GM18868 (cell line): ENCODE measurements around the gene FCF1.
"Not testable (repeated sequence)": the region's sequence is repeated elsewhere in the genome, so short reads cannot be mapped to it uniquely, and the experiment has no call there.

Experiments used
- ATAC-seq: cut with Tn5 transposase; IDR thresholded peaks from one replicate; pipeline ENCODE4 v1.9.1; 2021; ENCODE audit warnings: mild to moderate bottlenecking, moderate library complexity; ENCODE audit not compliant: unreplicated experiment

The FCF1 gene

GRCh38 chr14:74697976-74698375 lies 15.0 kb upstream of the FCF1 start:
- no peak for ATAC-seq

- no peak for ATAC-seq
Observed at GRCh38 chr14:74698465-74698864, 14.5 kb upstream of the FCF1 start.

DNA sequence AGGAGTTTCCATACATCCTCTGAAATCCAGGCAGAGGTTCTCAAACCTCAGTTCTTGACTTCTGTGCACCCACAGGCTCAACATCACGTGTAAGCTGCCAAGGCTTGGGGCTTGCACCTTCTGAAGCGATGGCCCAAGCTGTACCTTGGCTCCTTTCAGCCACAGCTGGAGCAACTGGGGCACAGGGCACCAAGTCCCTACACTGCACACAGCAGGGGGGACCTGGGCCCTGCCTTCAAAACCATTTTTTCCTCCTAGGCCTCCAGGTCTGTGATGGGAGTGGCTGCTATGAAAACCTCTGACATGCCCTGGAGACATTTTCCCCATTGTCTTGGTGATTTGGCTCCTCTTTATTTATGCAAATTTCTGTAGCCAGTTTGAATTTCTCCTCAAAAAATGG lies 10.7 kb upstream of the FCF1 start:
- no peak for ATAC-seq

DNA sequence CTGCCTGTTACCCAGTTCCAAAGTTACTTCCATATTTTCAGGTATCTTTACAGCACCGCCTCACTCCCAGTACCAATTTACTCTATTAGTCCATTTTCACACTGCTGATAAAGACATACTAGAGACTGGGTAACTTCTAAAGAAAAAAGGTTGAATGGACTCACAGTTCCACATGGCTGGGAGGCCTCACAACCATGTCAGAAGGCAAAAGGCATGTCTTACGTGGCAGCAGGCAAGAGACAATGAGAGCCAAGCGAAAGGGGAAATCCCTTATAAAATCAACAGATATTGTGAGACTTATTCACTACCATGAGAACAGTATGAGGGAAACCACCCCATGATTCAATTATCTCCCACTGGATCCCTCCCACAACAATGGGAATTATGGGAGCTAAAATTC lies 9.9 kb upstream of the FCF1 start:
- ATAC-seq: no peak

GRCh38 chr14:74704656-74705055 lies 8.3 kb upstream of the FCF1 start:
- no peak for ATAC-seq

GRCh38 chr14:74705613-74706500 lies 7.1 kb upstream of the FCF1 start:
- no peak for ATAC-seq

DNA sequence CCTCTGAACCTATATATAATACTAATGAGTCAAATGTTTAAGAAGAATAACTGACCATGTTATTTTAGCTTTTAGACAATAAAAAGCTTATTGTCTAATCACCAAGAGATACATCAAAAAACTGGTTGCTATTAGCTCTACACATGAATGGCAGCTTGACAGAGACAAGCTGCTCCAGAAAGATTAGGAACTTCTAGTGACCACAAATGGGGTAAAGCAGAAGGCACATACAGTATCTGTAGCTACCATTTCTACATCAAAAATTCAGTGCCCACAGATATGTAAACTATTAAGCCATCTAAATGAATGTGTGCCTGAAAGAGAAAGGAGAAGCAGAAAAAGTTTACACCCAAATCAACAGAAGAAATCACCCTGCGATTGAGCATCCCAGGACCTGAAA lies 2.5 kb upstream of the FCF1 start:
- no peak for ATAC-seq

DNA sequence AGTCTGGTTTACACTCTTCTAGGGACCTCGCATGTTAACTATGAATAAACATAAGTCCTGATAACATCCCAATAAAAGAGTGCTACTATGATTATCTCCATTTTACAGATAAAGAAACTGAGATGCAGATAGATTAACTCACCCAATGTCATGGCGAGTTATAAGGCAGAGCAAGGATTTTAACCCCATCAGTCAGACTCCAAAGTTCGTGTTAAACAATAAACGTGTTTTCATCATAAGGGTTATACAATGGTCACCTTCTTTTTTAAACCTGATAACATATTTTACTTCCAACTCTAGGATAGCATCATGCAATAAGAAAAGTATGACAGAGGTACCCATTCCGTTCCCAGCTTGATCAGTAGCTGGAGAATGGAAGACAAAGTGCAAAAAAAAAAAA lies 1.3 kb upstream of the FCF1 start:
- ATAC-seq: no peak

DNA sequence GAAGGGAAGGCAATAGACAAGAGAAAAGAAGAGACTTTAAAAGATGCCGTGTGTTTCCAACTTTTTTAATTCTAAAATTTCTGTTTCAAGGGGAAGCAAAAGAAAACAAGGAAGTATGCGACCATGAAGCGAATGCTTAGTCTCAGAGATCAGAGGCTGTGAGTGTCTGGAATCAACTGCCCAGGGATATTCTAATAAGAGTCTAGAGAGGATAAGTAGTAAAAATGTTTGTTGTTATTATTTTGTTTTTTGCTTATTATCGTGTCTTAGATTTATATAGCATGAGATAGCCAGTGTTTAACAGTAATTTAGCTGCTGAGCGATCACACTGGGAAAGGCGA lies 421 bp downstream of the FCF1 start:
- no peak for ATAC-seq

- ATAC-seq: no peak
Observed at GRCh38 chr14:74720526-74720925, 7.6 kb downstream of the FCF1 start.

DNA sequence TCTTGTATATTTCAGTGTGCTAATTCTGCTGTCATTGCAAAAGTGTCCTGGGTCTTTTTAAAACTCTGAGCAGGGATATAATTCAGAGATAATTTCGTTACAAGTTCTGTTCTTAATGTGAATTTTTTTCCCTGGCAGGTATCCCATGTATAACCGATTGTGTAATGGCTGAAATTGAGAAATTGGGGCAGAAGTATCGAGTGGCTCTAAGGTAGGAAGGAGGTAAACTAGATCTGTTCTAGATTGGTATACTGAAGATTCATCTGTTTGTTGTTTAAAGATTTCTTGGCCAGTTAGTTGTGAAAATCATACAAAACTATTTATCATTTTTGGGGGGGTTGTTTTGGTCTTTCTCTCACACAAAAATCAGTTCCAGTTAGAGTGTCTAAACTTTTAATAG lies 10.2 kb downstream of the FCF1 start:
- ATAC-seq: no peak

DNA sequence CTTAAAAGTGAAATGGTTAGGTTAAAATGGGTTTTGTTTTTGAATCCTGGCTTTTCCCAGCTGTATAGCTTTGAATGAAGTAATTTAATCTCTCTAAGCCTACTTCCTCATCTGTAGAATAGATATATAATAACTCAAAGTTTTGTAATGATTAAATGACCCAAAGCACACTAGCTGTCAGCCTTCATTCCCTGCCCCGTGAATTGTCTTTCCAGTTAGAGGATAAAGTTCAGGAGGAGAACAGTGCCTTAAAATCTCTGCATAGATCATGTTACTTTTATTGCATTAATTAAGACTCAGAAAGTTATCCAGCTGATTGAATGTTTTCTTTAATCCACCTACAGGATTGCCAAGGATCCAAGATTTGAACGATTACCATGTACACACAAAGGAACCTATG lies 19.4 kb downstream of the FCF1 start:
- ATAC-seq: no peak

DNA sequence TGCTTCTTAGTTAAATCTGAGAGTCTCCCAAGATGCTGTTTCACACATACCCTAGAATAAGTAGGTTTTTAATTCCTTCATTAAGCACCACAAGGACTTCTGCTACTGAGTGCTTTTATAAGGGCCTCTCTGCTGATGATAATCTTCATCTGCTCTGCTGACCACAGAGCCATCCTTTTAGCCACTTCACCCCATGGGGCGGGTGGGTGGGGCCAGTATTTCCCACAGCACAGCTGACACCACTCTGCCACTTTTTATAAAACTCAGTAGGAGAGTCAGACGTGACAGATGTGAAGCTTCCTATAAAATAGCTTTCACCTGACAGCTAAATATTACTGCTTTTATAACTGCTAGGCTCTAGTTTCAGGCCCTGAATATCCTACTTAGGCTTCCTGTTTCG lies 20.3 kb downstream of the FCF1 start:
- ATAC-seq: no peak

GRCh38 chr14:74735125-74735524 lies 22.2 kb downstream of the FCF1 start:
- ATAC-seq: no peak

DNA sequence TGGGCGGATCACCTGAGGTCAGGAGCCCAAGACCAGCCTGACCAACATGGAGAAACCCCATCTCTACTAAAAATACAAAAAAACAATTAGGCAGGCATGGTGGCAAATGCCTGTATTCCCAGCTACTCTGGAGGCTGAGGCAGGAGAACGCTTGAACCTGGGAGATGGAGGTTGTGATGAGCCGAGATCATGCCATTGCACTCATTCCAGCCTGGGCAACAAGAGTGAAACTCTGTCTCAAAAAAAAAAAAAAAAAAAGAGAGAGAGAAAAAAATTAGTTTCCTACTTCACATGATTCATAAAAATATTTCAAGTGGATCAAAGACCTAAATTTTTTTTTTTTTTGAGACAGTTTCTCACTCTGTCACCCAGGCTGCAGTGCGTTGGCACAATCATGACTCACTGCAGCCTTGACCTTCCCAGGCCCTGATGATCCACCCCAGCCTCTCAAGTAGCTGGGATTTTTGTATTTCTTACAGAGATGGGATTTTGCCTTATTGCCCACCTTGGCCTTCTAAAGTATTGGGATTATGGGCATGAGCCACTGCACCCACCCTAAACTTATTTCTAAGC lies 24.9 kb downstream of the FCF1 start:
- ATAC-seq: no peak

DNA sequence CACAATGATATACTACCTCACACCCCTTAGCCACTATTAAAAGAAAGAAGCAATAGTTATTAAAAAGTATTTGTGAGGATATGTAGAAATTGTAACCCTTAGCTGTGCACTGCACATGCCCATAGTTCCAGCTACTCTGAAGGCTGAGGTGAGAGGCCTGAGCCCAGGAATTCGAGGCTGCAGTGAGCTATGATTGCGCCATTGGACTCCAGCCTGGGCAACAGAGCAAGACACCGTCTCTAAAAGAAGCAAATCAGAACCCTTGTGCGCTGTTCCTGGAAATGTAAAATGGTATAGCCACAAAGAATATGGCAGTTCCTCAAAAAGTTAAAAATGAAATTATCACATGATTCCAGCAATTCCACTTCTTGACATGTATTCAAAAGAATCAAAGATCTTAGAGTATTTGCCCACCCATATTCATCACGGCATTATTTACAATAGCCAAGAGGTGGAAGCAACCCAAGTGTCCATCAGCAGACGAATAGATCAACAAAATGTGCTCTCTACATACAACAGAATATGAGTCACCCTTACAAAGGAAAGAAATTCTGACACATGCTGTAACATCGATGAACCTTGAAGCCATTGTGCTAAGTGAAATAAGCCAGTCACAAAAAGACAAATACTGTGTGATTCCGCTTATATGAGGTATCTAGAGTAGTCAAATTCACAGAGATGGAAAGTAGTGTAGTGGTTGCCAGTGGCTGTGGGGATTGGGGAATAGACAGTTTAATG lies 26.5 kb downstream of the FCF1 start:
- ATAC-seq: no peak

- no peak for ATAC-seq
Observed at GRCh38 chr14:74747237-74747636, 34.3 kb downstream of the FCF1 start.

GRCh38 chr14:74754157-74754556 lies 41.2 kb downstream of the FCF1 start:
- no peak for ATAC-seq

GRCh38 chr14:74754899-74755298 lies 42.0 kb downstream of the FCF1 start:
- ATAC-seq: no peak

DNA sequence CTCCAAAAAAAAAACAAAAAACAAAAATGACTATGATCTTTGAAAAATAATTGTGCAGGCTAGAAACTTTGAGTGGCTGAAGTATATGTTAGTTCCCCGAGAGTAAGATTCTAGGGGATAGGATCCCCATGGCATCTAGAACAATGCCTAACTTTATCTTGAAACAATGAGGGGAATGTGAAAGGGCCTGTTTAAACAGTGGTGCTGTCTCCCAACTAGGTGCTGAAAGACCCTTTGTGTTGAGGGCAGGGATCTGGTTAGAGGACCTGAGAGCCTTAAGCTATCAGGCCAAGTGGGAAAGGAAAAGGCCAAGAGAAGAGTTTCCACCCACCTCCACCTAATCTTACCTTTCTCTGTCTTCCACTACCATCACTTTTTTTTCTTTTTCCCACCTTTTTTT lies 43.4 kb downstream of the FCF1 start:
- no peak for ATAC-seq

GRCh38 chr14:74758505-74758904 lies 45.6 kb downstream of the FCF1 start:
- not testable (repeated sequence) for ATAC-seq
